ENCODE data around the gene C1orf122.

DNA sequence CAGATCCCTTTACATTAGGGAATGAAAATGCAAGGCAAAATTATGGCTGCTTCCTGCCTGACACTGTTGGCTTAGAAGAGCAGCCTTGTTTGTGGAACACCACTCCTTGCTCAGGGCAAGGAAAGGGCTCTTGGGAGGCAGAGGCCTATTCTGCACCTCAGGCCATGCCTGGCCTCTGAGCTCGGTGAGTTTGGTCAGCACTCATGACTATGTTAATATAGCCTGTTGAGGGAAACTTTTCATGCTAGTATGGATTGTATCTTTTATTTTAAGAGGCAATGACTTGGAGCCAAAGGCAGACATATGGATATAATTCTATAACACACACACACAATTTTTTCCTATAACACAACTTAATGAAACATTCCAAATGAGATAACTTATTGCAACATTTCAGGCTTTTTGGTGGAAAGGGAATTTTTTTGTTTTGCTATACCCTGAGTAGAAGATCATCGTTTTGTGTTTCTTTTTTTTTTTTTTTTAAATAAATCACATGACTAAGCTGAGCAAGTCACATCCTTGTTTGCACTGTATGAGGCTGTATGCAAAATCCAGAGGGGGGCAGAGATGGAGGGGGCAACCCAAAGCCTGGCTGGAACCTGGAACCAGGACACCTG lies 6.0 kb downstream of the C1orf122 start:
- TF ChIP-seq, protein P1, sequence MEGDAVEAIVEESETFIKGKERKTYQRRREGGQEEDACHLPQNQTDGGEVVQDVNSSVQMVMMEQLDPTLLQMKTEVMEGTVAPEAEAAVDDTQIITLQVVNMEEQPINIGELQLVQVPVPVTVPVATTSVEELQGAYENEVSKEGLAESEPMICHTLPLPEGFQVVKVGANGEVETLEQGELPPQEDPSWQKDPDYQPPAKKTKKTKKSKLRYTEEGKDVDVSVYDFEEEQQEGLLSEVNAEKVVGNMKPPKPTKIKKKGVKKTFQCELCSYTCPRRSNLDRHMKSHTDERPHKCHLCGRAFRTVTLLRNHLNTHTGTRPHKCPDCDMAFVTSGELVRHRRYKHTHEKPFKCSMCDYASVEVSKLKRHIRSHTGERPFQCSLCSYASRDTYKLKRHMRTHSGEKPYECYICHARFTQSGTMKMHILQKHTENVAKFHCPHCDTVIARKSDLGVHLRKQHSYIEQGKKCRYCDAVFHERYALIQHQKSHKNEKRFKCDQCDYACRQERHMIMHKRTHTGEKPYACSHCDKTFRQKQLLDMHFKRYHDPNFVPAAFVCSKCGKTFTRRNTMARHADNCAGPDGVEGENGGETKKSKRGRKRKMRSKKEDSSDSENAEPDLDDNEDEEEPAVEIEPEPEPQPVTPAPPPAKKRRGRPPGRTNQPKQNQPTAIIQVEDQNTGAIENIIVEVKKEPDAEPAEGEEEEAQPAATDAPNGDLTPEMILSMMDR (IDR thresholded peaks at IDR 0.05; ENCODE audit: low read depth, low read length, missing input control): no peak
- no peak for TF ChIP-seq SP1 (IDR thresholded peaks at IDR 0.05)
- TF ChIP-seq YY1 (IDR thresholded peaks at IDR 0.05): no peak
- TF ChIP-seq JUND (IDR thresholded peaks at IDR 0.05): no peak
- no peak for TF ChIP-seq FOXA1 (IDR thresholded peaks at IDR 0.05)
- TF ChIP-seq REST (IDR thresholded peaks at IDR 0.05): no peak
- TF ChIP-seq HNF4G (IDR thresholded peaks at IDR 0.05): no peak
- TF ChIP-seq, protein P2, sequence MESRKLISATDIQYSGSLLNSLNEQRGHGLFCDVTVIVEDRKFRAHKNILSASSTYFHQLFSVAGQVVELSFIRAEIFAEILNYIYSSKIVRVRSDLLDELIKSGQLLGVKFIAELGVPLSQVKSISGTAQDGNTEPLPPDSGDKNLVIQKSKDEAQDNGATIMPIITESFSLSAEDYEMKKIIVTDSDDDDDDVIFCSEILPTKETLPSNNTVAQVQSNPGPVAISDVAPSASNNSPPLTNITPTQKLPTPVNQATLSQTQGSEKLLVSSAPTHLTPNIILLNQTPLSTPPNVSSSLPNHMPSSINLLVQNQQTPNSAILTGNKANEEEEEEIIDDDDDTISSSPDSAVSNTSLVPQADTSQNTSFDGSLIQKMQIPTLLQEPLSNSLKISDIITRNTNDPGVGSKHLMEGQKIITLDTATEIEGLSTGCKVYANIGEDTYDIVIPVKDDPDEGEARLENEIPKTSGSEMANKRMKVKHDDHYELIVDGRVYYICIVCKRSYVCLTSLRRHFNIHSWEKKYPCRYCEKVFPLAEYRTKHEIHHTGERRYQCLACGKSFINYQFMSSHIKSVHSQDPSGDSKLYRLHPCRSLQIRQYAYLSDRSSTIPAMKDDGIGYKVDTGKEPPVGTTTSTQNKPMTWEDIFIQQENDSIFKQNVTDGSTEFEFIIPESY (IDR thresholded peaks at IDR 0.05): no peak
